GM18858 (cell line): ENCODE measurements around the gene RPS6KA2.
"Not testable (repeated sequence)": the region's sequence is repeated elsewhere in the genome, so short reads cannot be mapped to it uniquely, and the experiment has no call there.

Experiments
- ATAC-seq: cut with Tn5 transposase; IDR thresholded peaks from one replicate; pipeline ENCODE4 v1.9.1; 2021; ENCODE audit not compliant: unreplicated experiment

RPS6KA2 gene

GRCh38 chr6:166558156-166559005 lies 68.7 kb downstream of the RPS6KA2 start:
- ATAC-seq = no peak

- no peak for ATAC-seq
Observed at GRCh38 chr6:166556863-166557322, 70.2 kb downstream of the RPS6KA2 start.

- no peak for ATAC-seq
Observed at GRCh38 chr6:166556336-166556735, 70.7 kb downstream of the RPS6KA2 start.

- no peak for ATAC-seq
Observed at GRCh38 chr6:166555086-166555485, 72.0 kb downstream of the RPS6KA2 start.

GRCh38 chr6:166554316-166554715 lies 72.7 kb downstream of the RPS6KA2 start:
- no peak for ATAC-seq

GRCh38 chr6:166553563-166554271 lies 73.3 kb downstream of the RPS6KA2 start:
- no peak for ATAC-seq

- no peak for ATAC-seq
Observed at GRCh38 chr6:166552600-166552999, 74.5 kb downstream of the RPS6KA2 start.

- no peak for ATAC-seq
Observed at GRCh38 chr6:166551754-166552495, 75.1 kb downstream of the RPS6KA2 start.

GRCh38 chr6:166546653-166547052 lies 80.4 kb downstream of the RPS6KA2 start:
- ATAC-seq = no peak

GRCh38 chr6:166545156-166546034 lies 81.7 kb downstream of the RPS6KA2 start:
- no peak for ATAC-seq

- no peak for ATAC-seq
Observed at GRCh38 chr6:166544296-166544605, 82.8 kb downstream of the RPS6KA2 start.

GRCh38 chr6:166543603-166544295 lies 83.3 kb downstream of the RPS6KA2 start:
- ATAC-seq = no peak

- no peak for ATAC-seq
Observed at GRCh38 chr6:166542580-166542912, 84.5 kb downstream of the RPS6KA2 start.

GRCh38 chr6:166541876-166542579 lies 85.0 kb downstream of the RPS6KA2 start:
- no peak for ATAC-seq

GRCh38 chr6:166541366-166541765 lies 85.7 kb downstream of the RPS6KA2 start:
- no peak for ATAC-seq

- peak; percentile 88 for ATAC-seq
Observed at GRCh38 chr6:166540631-166541331, 86.3 kb downstream of the RPS6KA2 start.

- no peak for ATAC-seq
Observed at GRCh38 chr6:166539543-166539942, 87.5 kb downstream of the RPS6KA2 start.

GRCh38 chr6:166539011-166539385 lies 88.1 kb downstream of the RPS6KA2 start:
- ATAC-seq = not testable (repeated sequence)
